Caco-2 (cell line): ENCODE results near the gene PARK7. TPM values are rescaled to one million over a fixed set of nuclear protein-coding genes. Genes with fewer than 3 reads are reported as not detected.
"Not testable (repeated sequence)": the region's sequence is repeated elsewhere in the genome, so short reads cannot be mapped to it uniquely, and the experiment has no call there.

ENCODE experiments used
- BruUV-seq: library from RNA; stranded (reverse); fragments of 400-500 nt; replicated peaks from 2 replicates; lab custom pipeline; 2021; lab: Mats Ljungman, UMichigan
- CTCF ChIA-PET: fragments of 300-600 bp; sonication (Branson Sonifier 250); formaldehyde crosslinking; loops from one replicate; lab custom pipeline; 2022; ENCODE audit warnings: antibody characterized with exemption; lab: Charles Lee
- POLR2A ChIA-PET: fragments of 300-600 bp; sonication (Branson Sonifier 250); formaldehyde crosslinking; loops from one replicate; lab custom pipeline; 2022; ENCODE audit warnings: antibody characterized with exemption; lab: Charles Lee
- DNase-seq, 2 experiments: peaks; one replicate each; pipeline versions ENCODE4 v3.0.0 to v3.0.0-alpha.2; 2020 to 2022
- H3K27me3 ChIP-seq: replicated peaks from 2 replicates; pipeline ENCODE4 v1.6.0; 2011; ENCODE audit warnings: low read length; ENCODE audit not compliant: control insufficient read depth, insufficient read depth
- H3K36me3 ChIP-seq: 2 replicates; pipeline ENCODE4 v1.5.1; 2011; ENCODE audit warnings: low read length; ENCODE audit not compliant: control insufficient read depth, insufficient read depth
- H3K4me1 ChIP-seq: fragments of 250-450 bp; sonication (Bioruptor Pico); 2 replicates; pipeline ENCODE4 v1.5.1; 2020; ENCODE audit warnings: mild to moderate bottlenecking
- H3K4me3 ChIP-seq: 2 replicates; pipeline ENCODE4 v1.5.1; 2011; ENCODE audit warnings: low read depth, mild to moderate bottlenecking, control low read depth, low read length
- H3K9me3 ChIP-seq: fragments of 250-450 bp; sonication (Bioruptor Pico); 2 replicates; pipeline ENCODE4 v1.5.1; 2020; ENCODE audit warnings: mild to moderate bottlenecking, moderate library complexity
- H3K27ac Mint-ChIP-seq: one replicate; pipeline ENCODE4 v1.8.0; 2022; ENCODE audit warnings: mixed read lengths; ENCODE audit not compliant: unreplicated experiment
- H3K27me3 Mint-ChIP-seq: one replicate; pipeline ENCODE4 v1.8.0; 2022; ENCODE audit warnings: mixed read lengths; ENCODE audit not compliant: insufficient read depth, unreplicated experiment
- H3K36me3 Mint-ChIP-seq: one replicate; pipeline ENCODE4 v1.8.0; 2022; ENCODE audit warnings: mild to moderate bottlenecking, mixed read lengths; ENCODE audit not compliant: insufficient read depth, unreplicated experiment
- H3K4me1 Mint-ChIP-seq: one replicate; pipeline ENCODE4 v1.8.0; 2022; ENCODE audit warnings: low read depth, mixed read lengths; ENCODE audit not compliant: unreplicated experiment
- H3K4me3 Mint-ChIP-seq: one replicate; pipeline ENCODE4 v1.8.0; 2022; ENCODE audit warnings: mild to moderate bottlenecking, moderate library complexity, mixed read lengths; ENCODE audit not compliant: unreplicated experiment
- H3K9me3 Mint-ChIP-seq: one replicate; pipeline ENCODE4 v1.8.0; 2022; ENCODE audit warnings: mixed read lengths; ENCODE audit not compliant: unreplicated experiment
- CTCF ChIP-seq, 2 experiments: fragments of 200-600 bp in 1 of 2; IDR thresholded peaks; 1 replicate in 1 of 2; 2 replicates in 1 of 2; pipeline versions ENCODE4 v1.5.1 to v1.8.0; 2011 to 2022; ENCODE audit warnings: antibody characterized with exemption in 1 of 2, control low read depth in 1 of 2, inconsistent platforms in 1 of 2, low read depth in 1 of 2, low read length in 1 of 2, mild to moderate bottlenecking in 1 of 2, moderate library complexity in 1 of 2; ENCODE audit not compliant: insufficient read depth in 1 of 2, severe bottlenecking in 1 of 2, unreplicated experiment in 1 of 2
- intact Hi-C: fragments of 100-400 bp; cut with micrococcal nuclease; formaldehyde crosslinking; loops from one replicate; pipeline ENCODE4 v1.10.0; 2022; ENCODE audit not compliant: unreplicated experiment
- total RNA-seq: library from RNA; stranded (reverse); gene quantifications from 2 replicates; pipeline ENCODE4 v1.2.3, GENCODE V29; 2022

Gene PARK7
- total RNA-seq, 1 experiment from 2014 or later = 293 TPM

- POLR2A ChIA-PET = interaction anchor here (0.6 kb wide), 1 partner anchor 183 kb away, joined by 10 read pairs; no protein-coding TSS in a partner anchor
- H3K9me3 ChIP-seq = no peaks in the 10 kb centered on the region
- H3K4me3 ChIP-seq = peak overlapping the region; percentile 72
- Mint-ChIP-seq H3K9me3 (no peaks in the 10 kb centered on the region), H3K4me3 (peak overlapping the region; percentile 99), H3K27me3 (no peaks in the 10 kb centered on the region), H3K36me3 (peaks cover 59% of the 10 kb centered on the region), H3K4me1 (peaks cover 6% of the 10 kb centered on the region), H3K27ac (no peak overlapping the region)
- H3K4me1 ChIP-seq = no peaks in the 10 kb centered on the region
- intact Hi-C loops = no loop called here
- DNase-seq = no peak
- no peaks in the 10 kb centered on the region; the same call in 1 of the 2 replicates for H3K36me3 ChIP-seq
- H3K27me3 ChIP-seq = no peaks in the 10 kb centered on the region
- CTCF ChIA-PET = interaction anchor here (0.6 to 1.6 kb wide), 2 partner anchors 12 to 21 kb away, joined by 3 read pairs; no protein-coding TSS in a partner anchor
- no peak for TF ChIP-seq CTCF (IDR thresholded peaks at IDR 0.05; ENCODE audit: insufficient read depth in 1 of 2, low read depth in 1 of 2, low read length in 1 of 2, severe bottlenecking in 1 of 2, unreplicated experiment in 1 of 2)
- no TSS peak for BruUV-seq
Measured at GRCh38 chr1:7962636-7963377, 1.3 kb downstream of the PARK7 start.

GRCh38 chr1:7963378-7963730, 1.8 kb downstream of the PARK7 start:
- H3K4me3 ChIP-seq, H3K9me3 ChIP-seq, H3K27me3 Mint-ChIP-seq, H3K4me1 Mint-ChIP-seq, BruUV-seq, H3K36me3 ChIP-seq, H3K27me3 ChIP-seq, POLR2A ChIA-PET, H3K9me3 Mint-ChIP-seq, CTCF ChIA-PET, H3K4me1 ChIP-seq, H3K27ac Mint-ChIP-seq, DNase-seq, intact Hi-C loops: not testable (repeated sequence)
- H3K36me3 Mint-ChIP-seq = peaks cover 62% of the 10 kb centered on the region
- peak overlapping the region; percentile 53 for H3K4me3 Mint-ChIP-seq

- POLR2A ChIA-PET, H3K4me3 ChIP-seq, H3K4me1 Mint-ChIP-seq, H3K9me3 Mint-ChIP-seq, DNase-seq, H3K36me3 ChIP-seq, H3K27ac Mint-ChIP-seq, H3K27me3 Mint-ChIP-seq, H3K9me3 ChIP-seq, BruUV-seq, H3K4me1 ChIP-seq, intact Hi-C loops, CTCF ChIA-PET, H3K27me3 ChIP-seq: not testable (repeated sequence)
- peaks cover 67% of the 10 kb centered on the region for H3K36me3 Mint-ChIP-seq
- H3K4me3 Mint-ChIP-seq = peak overlapping the region; percentile 53
Measured at GRCh38 chr1:7963841-7964240, 2.3 kb downstream of the PARK7 start.

GRCh38 chr1:7964476-7964875, 3.0 kb downstream of the PARK7 start:
- H3K27me3 Mint-ChIP-seq = no peaks in the 10 kb centered on the region
- peaks cover 6% of the 10 kb centered on the region for H3K4me1 Mint-ChIP-seq
- H3K27ac Mint-ChIP-seq = no peak overlapping the region
- H3K4me3 ChIP-seq = no peak overlapping the region
- H3K27me3 ChIP-seq = no peaks in the 10 kb centered on the region
- H3K36me3 Mint-ChIP-seq = peaks cover 73% of the 10 kb centered on the region
- TSS peak; percentile 1 for BruUV-seq
- no peak for DNase-seq
- no peaks in the 10 kb centered on the region; the same call in 1 of the 2 replicates for H3K36me3 ChIP-seq
- TF ChIP-seq CTCF (IDR thresholded peaks at IDR 0.05; ENCODE audit: insufficient read depth in 1 of 2, low read depth in 1 of 2, low read length in 1 of 2, severe bottlenecking in 1 of 2, unreplicated experiment in 1 of 2) = no peak
- CTCF ChIA-PET = no interaction called here
- intact Hi-C loops = no loop called here
- H3K9me3 ChIP-seq = no peaks in the 10 kb centered on the region
- H3K4me1 ChIP-seq = no peaks in the 10 kb centered on the region
- H3K4me3 Mint-ChIP-seq = no peak overlapping the region
- POLR2A ChIA-PET = interaction anchor here (1.1 kb wide), 1 partner anchor 40 kb away, joined by 3 read pairs; no protein-coding TSS in a partner anchor
- H3K9me3 Mint-ChIP-seq = no peaks in the 10 kb centered on the region
